SU-DHL-6 (cell line): ENCODE data around the gene MT1A.

Source experiments
- H2AFZ ChIP-seq: fragments of 200-600 bp; sonication (generic); 2 replicates; pipeline ENCODE4 v1.6.1; 2014; ENCODE audit warnings: low read depth, mild to moderate bottlenecking, moderate library complexity, mixed read lengths, antibody characterized with exemption, low read length; ENCODE audit not compliant: severe bottlenecking
- H3F3A ChIP-seq: fragments of 200-600 bp; shearing (Covaris generic); 2 replicates; pipeline ENCODE4 v1.6.0; 2016; ENCODE audit warnings: antibody characterized with exemption, mild to moderate bottlenecking; ENCODE audit not compliant: insufficient read depth
- H3K27ac ChIP-seq: fragments of 200-600 bp; sonication (generic); 2 replicates; pipeline ENCODE4 v1.5.1; 2016; ENCODE audit warnings: low read depth, mild to moderate bottlenecking, low read length, moderate library complexity, mixed read lengths
- H3K27me3 ChIP-seq: fragments of 200-600 bp; sonication (generic), shearing (Covaris generic); 2 replicates; pipeline ENCODE4 v1.6.0; 2014; ENCODE audit warnings: mild to moderate bottlenecking, low read length
- H3K36me3 ChIP-seq: fragments of 200-600 bp; sonication (generic); 2 replicates; pipeline ENCODE4 v1.6.1; 2014; ENCODE audit warnings: mild to moderate bottlenecking, low read length, mixed read lengths
- H3K4me2 ChIP-seq: fragments of 300-600, 200-600 bp; shearing (Covaris generic), sonication (generic); 2 replicates; pipeline ENCODE4 v1.6.0; 2014; ENCODE audit warnings: low read length, low read depth, mild to moderate bottlenecking; ENCODE audit not compliant: poor library complexity, severe bottlenecking
- H3K4me3 ChIP-seq: fragments of 200-600 bp; sonication (generic); 2 replicates; pipeline ENCODE4 v1.5.1; 2014; ENCODE audit warnings: antibody characterized with exemption, low read length, mild to moderate bottlenecking, mixed read lengths; ENCODE audit not compliant: insufficient read depth, poor library complexity, severe bottlenecking
- H3K79me2 ChIP-seq: fragments of 200-600 bp; sonication (generic); 2 replicates; pipeline ENCODE4 v1.6.1; 2014; ENCODE audit warnings: mild to moderate bottlenecking, low read length, moderate library complexity; ENCODE audit not compliant: insufficient read depth
- H3K9ac ChIP-seq: fragments of 200-600 bp; sonication (generic); 2 replicates; pipeline ENCODE4 v1.7.0; 2014; ENCODE audit warnings: mild to moderate bottlenecking, low read length
- H3K9me2 ChIP-seq: fragments of 200-600 bp; sonication (generic); replicated peaks from 2 replicates; pipeline ENCODE4 v1.6.1; 2014; ENCODE audit warnings: low read length; ENCODE audit not compliant: insufficient read depth
- H3K9me3 ChIP-seq: fragments of 200-600 bp; sonication (generic); 2 replicates; pipeline ENCODE4 v1.6.1; 2014; ENCODE audit warnings: low read length, mixed read lengths; ENCODE audit not compliant: insufficient read depth
- H4K20me1 ChIP-seq: fragments of 200-600 bp; sonication (generic); 2 replicates; pipeline ENCODE4 v1.6.1; 2014; ENCODE audit warnings: low read depth, mild to moderate bottlenecking, antibody characterized with exemption, low read length, moderate library complexity, mixed read lengths
- CTCF ChIP-seq: fragments of 200-600 bp; sonication (generic); IDR thresholded peaks from one replicate; pipeline ENCODE4 v1.5.1; 2017; ENCODE audit warnings: antibody characterized with exemption, mild to moderate bottlenecking, low read length, moderate library complexity; ENCODE audit not compliant: insufficient read depth, poor library complexity, severe bottlenecking
- EZH2phosphoT487 ChIP-seq: fragments of 200-600 bp; sonication (generic), shearing (Covaris generic); conservative IDR thresholded peaks from 2 replicates; pipeline ENCODE4 v1.6.1; 2018; ENCODE audit warnings: mild to moderate bottlenecking, antibody characterized with exemption, low read length, moderate library complexity, mixed read lengths

MT1A gene

GRCh38 chr16:56637814-56638750 is at the start of gene MT1A:
Gene MT1A, plus strand, starts transcription at chr16:56638666. Its CDS starts 73 bp downstream, at chr16:56638739.
- Histone ChIP-seq H3K79me2 (no peaks in the 10 kb centered on the region), H3K27me3 (no peaks in the 10 kb centered on the region), H3K4me3 (no peak within 1 kb of the TSS), H3K9ac (no peak within 1 kb of the TSS), H4K20me1 (no peaks in the 10 kb centered on the region), H3K4me2 (no peak within 1 kb of the TSS), H3K9me2 (no peaks in the 10 kb centered on the region), H3K36me3 (no peaks in the 10 kb centered on the region), H3F3A (no peaks in the 10 kb centered on the region), H3K9me3 (no peaks in the 10 kb centered on the region), H3K27ac (no peak within 1 kb of the TSS), H2AFZ (no peak within 1 kb of the TSS)
- no peak for TF ChIP-seq CTCF

GRCh38 chr16:56588781-56589140 is 49.7 kb upstream of the MT1A start:
- H3K79me2 ChIP-seq = no peaks in the 10 kb centered on the region
- H3K9me3 ChIP-seq = no peaks in the 10 kb centered on the region
- 0 out of 2 replicates have a peak, but pooled peaks cover 3% of the 10 kb centered on the region for H3K27me3 ChIP-seq
- H3K4me2 ChIP-seq = no peak overlapping the region
- H2AFZ ChIP-seq = no peak overlapping the region
- H3K9ac ChIP-seq = no peak overlapping the region
- no peak overlapping the region for H3K4me3 ChIP-seq
- H4K20me1 ChIP-seq = no peaks in the 10 kb centered on the region
- no peaks in the 10 kb centered on the region for H3K9me2 ChIP-seq
- no peaks in the 10 kb centered on the region for H3F3A ChIP-seq
- no peaks in the 10 kb centered on the region for H3K36me3 ChIP-seq
- no peak for TF ChIP-seq CTCF
- TF ChIP-seq EZH2phosphoT487 = no peak
- no peak overlapping the region for H3K27ac ChIP-seq

GRCh38 chr16:56589141-56590039 is 49.1 kb upstream of the MT1A start, which contains the start of gene MT3:
Gene MT3, plus strand, starts transcription at chr16:56589528. Its CDS starts 63 bp downstream, at chr16:56589591.
- H3K9me2 ChIP-seq = no peaks in the 10 kb centered on the region
- 0 out of 2 replicates have a peak, but pooled peaks cover 3% of the 10 kb centered on the region for H3K27me3 ChIP-seq
- H3K79me2 ChIP-seq = no peaks in the 10 kb centered on the region
- no peaks in the 10 kb centered on the region for H4K20me1 ChIP-seq
- H3K9ac ChIP-seq = no peak within 1 kb of the TSS
- H3F3A ChIP-seq = no peaks in the 10 kb centered on the region
- H3K9me3 ChIP-seq = no peaks in the 10 kb centered on the region
- H3K27ac ChIP-seq = no peak within 1 kb of the TSS
- no peaks in the 10 kb centered on the region for H3K36me3 ChIP-seq
- H3K4me3 ChIP-seq = no peak within 1 kb of the TSS
- TF ChIP-seq CTCF (no peak), EZH2phosphoT487 (no peak)
- H3K4me2 ChIP-seq = no peak within 1 kb of the TSS
- H2AFZ ChIP-seq = no peak within 1 kb of the TSS
